ENCODE measurements around the gene SP9.
"Not testable (repeated sequence)": the region's sequence is repeated elsewhere in the genome, so short reads cannot be mapped to it uniquely, and the experiment has no call there.

Gene SP9

DNA sequence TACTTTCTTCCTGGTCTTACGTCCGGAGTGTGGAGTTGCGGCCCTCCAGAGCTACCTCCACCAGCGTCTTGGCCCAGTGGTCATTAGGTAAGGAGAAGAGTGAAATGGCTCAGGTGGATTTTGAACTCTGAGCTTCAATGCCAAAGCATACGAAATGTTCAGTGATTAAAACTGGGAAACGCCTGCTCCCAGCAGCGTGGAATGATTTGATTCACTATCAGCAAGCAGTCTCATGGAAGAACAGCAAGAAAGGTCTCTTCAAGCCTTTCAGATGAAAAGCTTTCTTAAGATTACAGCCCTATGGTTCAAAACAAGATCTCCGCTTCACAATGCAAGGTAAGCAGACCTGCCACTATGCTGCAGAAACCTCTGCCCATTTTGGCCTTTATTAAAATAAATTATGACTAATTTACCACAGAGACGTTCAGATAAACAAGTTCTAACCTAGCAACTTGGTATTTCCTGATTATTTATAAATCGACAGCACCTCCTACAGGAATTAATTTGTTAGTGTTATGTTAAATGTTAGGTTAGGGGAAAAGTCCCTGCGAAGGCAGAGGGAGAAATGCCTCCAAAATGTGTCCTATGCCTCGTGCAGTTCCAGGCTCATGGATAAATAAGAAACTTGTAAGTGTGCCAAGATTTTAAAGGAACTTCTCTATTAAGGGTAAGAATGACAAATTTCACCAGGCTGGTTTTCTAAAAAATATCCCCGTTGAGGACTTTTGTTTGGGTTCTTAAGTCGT lies 10.1 kb downstream of the SP9 start:
- DNase-seq (ENCODE audit: low read depth): no peak

DNA sequence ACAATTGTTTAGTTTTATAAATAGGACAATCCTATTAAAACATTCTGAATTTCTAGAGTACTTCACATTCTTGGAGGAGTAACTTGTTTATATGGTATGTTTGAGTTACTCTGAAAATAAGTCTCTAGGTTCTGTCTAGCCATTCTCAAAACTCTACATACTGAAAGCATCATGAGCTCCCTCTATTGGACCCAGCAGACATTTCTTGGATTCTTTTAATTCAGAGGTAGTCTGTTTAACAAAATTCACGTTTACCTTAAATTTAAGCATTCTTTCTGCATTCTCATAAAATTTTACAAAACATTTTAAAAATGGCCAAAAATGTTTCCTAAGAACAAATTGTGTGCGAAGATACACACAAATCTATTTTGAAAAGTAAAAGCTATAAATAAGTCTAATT lies 15.3 kb downstream of the SP9 start:
- no peak for DNase-seq (ENCODE audit: low read depth)

DNA sequence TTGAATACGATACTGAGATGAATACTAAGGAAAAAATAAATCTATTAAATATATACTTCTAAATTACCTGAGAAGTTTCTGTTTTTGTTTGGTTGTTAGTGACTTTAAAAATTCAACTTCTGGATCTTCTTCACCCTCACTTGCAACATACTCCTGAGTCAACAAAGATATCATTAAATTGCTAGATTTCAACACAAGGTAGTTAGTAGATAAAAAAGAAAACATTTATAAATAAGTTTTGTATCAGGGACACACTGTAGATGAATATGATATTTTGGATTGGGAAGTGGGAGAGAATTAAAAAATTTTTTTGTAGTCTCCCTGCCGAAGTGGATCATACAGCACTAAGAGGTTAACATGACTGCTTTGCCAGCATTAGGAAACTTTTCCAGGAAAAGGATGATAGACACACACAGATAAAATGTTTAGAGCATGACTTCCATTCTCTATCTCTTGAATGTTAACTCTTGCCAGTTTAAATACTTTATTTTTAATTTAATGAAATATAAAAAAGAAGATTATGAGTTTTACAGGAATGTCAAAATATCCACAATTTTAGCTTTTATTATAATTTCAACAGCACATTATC lies 15.9 kb downstream of the SP9 start:
- DNase-seq (ENCODE audit: low read depth): no peak

DNA sequence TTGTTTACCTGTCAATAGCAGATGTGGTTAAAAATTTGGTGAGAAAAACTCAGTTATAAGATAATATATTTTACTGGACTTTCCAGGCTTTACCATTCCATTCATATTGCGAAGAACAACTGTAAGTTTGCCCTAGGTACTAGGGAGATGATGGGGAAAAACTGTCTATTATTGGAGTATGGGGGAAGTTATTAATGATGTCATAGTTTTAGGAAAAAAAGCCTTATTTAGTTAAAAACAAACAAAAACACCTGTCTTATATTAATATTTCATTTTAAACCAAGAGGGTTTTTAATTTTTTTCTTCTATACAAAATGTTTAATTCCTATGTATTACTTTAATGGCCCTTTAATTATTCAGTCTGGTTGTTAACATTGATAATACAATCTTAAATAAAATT lies 18.2 kb downstream of the SP9 start:
- no peak for DNase-seq (ENCODE audit: low read depth)

DNA sequence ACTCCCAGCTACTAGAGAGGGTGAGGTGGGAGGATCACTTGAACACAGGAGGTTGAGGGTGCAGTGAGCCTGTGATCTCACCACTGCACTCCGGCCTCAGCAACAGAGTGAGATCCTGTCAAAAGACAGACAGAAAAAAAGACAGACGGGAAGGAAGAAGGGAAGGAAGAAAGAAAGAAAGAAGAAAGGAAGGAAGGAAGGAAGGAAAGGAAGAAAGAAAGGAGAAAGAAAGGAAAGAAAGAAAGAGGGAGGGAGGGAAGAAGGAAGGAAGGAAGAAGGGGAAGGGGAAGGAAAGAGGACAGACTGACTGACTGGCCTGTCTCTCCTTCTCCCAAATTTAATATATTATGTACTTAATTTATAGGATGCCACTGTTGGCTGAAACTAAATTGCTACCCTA lies 21.6 kb downstream of the SP9 start:
- no peak for DNase-seq (ENCODE audit: low read depth)

DNA sequence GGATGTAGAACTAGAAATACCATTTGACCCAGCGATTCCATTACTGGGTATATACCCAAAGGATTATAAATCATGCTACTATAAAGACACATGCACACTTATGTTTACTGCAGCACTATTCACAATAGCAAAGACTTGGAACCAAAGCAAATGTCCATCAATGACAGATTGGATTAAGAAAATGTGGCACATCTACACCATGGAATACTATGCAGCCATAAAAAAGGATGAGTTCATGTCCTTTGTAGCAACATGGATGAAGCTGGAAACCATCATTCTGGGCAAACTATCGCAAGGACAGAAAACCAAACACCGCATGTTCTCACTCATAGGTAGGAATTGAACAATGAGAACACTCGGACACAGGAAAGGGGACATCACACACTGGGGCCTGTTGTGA lies 24.9 kb downstream of the SP9 start:
- not testable (repeated sequence) for DNase-seq (ENCODE audit: low read depth)

DNA sequence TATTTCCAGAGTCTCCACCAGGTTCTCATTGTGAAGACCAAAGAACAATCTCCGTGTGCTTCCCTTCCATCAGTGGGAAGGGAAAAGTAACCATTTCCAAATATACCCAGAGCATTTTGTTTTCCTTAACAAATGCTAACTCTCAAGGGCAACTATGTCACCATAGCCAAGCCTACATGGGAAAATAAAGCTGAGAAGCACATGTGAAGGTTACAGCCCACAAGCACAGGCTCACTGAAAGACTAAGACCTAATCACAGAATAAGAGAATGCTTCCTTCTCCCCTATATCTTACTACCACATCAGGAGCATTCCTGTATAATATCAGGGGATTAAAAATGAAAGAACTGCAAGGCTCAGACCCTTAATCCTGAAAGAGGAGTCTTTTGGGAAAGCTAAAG lies 28.2 kb downstream of the SP9 start:
- DNase-seq (ENCODE audit: low read depth): no peak

DNA sequence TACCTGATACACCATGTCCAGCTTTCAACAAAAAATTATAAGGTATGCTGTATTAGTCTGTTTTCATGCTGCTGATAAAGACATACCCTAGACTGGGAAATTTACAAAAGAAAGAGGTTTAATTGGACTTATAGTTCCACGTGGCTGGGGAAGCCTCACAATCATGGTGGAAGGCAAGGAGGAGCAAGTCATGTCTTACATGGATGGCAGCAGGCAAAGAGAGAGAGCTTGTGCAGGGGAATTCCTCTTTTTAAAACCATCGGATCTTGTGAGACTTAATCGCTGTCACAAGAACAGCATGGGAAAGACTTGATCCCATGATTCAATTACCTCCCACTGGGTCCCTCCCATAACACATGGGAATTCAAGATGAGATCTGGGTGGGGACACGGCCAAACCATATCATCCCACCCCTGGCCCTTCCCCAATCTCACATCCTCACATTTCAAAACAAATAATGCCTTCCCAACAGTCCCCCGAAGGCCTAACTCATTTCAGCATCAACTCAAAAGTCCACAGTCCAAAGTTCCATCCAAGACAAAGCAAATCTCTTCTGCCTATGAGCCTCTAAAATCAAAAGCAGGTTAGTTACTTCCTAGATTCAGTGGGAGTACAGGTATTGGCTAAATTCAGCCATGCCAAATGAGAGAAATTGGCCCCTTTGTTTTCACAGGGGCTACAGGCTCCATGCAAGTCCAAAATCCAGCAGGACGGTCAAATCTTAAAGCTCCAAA lies 28.9 kb downstream of the SP9 start:
- not testable (repeated sequence) for DNase-seq (ENCODE audit: low read depth)

DNA sequence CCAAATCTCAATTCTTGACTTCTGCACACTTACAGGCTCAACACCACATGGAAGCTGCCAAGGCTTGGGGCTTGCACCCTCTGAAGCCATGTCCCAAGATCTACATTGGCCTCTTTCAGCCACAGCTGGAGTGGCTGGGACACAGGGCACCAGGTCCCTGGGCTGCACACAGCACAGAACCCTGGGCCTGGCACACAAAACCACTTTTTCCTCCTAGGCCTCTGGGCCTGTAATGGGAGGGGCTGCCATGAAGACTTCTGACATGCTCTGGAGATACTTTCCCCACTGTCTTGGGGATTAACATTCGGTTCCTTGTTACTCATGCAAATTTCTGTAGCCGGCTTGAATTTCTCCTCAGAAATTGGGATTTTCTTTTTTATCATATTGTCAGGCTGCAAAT lies 29.9 kb downstream of the SP9 start:
- no peak for DNase-seq (ENCODE audit: low read depth)

DNA sequence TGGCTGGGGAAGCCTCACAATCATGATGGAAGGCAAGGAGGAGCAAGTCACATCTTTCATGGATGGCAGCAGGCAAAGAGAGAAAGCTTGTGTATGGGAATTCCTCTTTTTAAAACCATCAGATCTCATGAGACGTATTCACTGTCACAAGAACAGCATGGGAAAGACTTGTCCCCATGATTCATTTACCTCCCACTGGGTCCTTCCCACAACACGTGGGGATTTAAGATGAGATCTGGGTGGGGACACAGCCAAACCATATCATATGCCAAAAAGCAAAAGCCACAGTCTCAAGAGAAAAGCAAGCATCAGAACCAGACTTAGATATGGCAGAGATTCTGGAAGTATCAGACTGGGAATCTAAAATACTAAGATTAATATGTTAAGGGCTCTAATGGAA lies 30.8 kb downstream of the SP9 start:
- DNase-seq (ENCODE audit: low read depth): no peak

DNA sequence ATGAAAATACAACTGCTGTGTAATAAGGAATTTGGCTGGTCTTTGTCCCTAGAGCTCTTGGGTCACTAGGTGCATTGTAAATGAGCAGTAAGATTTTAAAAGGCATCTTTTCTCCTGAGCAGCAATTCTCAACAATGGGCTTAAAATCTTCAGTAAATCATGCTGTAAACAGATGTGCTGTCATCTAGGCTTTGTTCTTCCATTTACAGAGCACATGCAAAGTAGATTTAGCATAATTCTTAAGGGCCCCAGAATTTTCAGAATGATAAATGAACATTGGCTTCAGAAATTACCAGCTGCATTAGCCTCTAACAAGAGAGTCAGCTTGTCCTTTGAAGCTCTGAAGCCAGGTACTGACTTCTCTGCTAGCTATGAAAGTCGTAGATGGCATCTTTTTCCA lies 33.9 kb downstream of the SP9 start:
- DNase-seq (ENCODE audit: low read depth): no peak

DNA sequence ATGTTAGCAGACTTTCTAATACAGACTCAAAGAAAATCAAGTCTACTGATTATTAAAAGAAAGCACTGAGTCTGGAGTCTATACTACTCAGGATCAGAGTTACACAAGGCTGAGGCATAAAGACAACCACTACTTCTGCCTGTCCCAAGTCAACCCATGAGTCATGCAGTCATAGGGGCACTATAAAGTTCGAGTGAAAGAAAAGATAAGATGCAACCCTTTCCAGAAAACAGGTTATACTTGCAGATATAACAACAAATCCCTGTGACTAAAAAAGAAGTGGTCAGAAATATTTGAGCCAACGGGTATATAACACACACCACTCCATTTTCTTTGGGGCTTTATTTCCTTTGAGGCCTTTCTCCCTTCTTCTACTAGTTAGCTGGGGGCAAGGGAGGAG lies 42.2 kb downstream of the SP9 start:
- no peak for DNase-seq (ENCODE audit: low read depth)

DNA sequence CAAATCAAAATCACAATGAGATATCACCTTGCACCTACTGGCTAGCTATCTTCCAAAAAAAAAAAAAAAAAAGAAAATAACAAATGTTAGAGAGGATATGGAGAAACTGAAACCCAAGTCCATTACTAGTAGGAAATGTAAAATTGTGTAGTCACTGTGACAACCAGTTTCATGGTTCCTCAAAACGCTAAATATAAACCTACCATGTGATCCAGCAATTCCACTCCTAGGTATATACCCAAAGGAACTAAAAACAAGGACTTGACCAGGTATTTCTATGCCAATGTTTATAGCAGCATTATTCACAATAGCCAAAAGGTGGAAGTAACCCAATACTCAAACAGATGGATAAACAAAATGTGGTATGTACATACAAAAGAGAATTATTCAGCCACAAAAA lies 49.0 kb downstream of the SP9 start:
- DNase-seq (ENCODE audit: low read depth): no peak

DNA sequence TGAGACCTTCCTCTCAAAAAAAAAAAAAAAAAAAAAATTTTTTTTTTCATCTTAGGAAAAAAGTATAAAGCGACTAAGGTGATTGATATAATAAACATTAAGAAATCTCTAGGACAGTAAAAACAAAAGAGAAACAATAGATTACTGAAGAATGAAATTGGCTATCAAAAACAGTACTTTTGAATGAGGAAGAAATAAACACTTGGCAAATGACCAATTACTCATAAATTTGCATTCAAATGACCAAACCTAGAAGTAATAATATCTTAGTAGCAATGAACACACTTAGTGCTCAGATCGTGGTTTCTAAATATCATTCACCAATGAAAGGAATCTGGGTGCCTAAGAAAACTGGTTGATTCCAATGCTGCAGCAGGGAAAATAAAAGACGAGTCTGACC lies 50.4 kb downstream of the SP9 start:
- DNase-seq (ENCODE audit: low read depth): no peak

All from stimulated activated CD8-positive, alpha-beta memory T cell treated with anti-CD3 and anti-CD28 coated beads, Interleukin-4, amount 100 ng/mL, for 24 hours (primary cell).